AG10803 (cell line): Measurements from ENCODE around the gene PID1.

ENCODE experiments used
- DNase-seq: peaks from one replicate; pipeline ENCODE4 v3.0.0; 2010; ENCODE audit warnings: low read depth
- H3K4me3 ChIP-seq: 2 replicates; pipeline ENCODE4 v1.5.1; 2011; ENCODE audit warnings: mild to moderate bottlenecking, low read length, control low read depth
- TF ChIP-seq, protein P1 (sequence below): conservative IDR thresholded peaks from 2 replicates; pipeline ENCODE4 v1.5.1; 2011; ENCODE audit warnings: mild to moderate bottlenecking, low read length, control low read depth, inconsistent platforms

Gene PID1

DNA sequence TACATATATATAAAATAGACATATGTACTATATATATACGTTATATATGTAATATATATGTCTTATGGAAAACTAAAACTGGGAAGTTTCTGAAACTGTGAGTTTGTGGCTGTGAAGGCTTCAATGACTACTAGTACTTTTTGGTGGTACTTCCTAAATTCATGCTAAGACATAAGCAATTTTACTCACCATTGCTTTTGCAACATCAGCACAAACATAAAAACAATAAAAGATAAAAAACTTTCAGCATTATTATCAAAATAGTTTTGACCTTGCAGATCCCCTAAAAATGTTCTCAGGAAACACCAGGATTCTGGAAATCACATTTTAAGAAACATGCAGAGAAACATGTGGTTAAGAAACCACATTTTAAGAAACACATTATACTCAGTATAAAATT, 269.9 kb downstream of the PID1 start:
- TF ChIP-seq, protein P1, sequence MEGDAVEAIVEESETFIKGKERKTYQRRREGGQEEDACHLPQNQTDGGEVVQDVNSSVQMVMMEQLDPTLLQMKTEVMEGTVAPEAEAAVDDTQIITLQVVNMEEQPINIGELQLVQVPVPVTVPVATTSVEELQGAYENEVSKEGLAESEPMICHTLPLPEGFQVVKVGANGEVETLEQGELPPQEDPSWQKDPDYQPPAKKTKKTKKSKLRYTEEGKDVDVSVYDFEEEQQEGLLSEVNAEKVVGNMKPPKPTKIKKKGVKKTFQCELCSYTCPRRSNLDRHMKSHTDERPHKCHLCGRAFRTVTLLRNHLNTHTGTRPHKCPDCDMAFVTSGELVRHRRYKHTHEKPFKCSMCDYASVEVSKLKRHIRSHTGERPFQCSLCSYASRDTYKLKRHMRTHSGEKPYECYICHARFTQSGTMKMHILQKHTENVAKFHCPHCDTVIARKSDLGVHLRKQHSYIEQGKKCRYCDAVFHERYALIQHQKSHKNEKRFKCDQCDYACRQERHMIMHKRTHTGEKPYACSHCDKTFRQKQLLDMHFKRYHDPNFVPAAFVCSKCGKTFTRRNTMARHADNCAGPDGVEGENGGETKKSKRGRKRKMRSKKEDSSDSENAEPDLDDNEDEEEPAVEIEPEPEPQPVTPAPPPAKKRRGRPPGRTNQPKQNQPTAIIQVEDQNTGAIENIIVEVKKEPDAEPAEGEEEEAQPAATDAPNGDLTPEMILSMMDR: no peak
- DNase-seq: no peak
- H3K4me3 ChIP-seq: no peak overlapping the region

DNA sequence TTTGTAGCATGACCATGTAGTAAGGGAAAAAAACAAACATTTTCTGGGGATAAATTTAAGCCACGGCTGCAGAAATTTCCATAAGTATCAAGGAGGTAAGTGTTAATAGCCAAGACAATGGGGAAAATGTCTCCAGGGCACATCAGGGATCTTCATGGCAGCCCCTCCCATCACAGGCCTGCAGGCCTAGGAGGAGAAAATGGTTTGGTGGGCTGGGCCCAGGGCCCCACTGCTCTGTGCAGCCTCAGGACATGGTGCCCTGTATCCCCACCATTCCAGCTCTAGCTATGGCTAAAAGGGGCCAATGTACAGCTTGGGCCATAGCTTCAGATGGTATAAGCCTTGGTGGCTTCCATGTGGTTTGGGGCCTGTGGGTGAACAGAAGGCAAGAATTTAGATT, 271.8 kb downstream of the PID1 start:
- DNase-seq: no peak
- TF ChIP-seq, protein P1: no peak
- no peak overlapping the region for H3K4me3 ChIP-seq

DNA sequence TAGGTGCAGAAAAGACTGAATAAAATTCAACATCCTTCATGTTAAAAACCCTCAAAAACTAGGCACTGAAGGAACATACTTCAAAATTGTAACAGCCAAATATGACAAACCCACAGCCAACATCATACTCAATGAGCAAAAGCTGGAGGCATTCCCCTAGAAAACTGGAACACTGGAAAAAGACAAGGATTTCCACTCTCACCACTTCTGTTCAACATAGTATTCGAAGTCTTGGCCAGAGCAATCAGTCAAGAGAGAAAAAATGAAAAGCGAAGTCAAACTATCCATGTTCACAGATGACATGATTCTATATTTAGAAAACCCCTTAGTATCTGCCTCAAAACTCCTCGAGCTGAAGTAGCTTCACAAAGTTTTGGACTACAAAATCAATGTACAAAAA, 282.3 kb downstream of the PID1 start:
- H3K4me3 ChIP-seq: no peak overlapping the region
- DNase-seq: no peak
- TF ChIP-seq, protein P1: no peak

DNA sequence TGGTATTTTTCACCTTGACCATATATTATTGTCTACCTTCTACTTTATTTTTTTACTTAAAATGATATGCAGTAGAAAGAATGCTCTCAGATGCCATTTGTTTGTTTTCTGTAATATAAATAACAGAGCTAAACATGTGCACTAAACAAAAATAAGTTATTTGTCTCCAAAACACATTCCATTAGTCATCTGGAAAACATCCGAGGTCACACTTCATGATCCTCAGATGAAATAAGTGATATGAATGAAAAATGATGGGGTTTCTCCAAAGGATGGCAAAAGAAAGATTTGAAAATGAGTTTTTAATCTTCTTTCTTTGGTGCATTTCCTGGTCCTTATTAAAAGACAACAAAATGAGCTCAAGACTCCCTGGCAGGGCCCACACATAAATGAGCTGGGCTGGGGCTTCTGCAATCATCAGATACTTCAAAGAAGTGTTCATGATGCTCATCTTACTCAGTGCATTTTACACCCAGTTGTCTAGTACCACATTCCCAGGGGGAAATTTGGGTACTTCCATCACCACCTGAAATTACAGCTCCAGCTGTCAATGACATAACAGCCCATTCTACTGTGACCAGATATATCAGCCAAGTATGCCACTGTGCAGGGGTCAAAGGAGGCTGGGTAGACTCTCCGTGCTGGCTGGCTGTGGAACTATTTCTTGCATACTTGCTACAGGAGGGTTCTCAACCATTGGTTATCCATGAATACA, 283.5 kb downstream of the PID1 start:
- TF ChIP-seq, protein P1: no peak
- DNase-seq: peak; percentile 15
- H3K4me3 ChIP-seq: no peak overlapping the region

DNA sequence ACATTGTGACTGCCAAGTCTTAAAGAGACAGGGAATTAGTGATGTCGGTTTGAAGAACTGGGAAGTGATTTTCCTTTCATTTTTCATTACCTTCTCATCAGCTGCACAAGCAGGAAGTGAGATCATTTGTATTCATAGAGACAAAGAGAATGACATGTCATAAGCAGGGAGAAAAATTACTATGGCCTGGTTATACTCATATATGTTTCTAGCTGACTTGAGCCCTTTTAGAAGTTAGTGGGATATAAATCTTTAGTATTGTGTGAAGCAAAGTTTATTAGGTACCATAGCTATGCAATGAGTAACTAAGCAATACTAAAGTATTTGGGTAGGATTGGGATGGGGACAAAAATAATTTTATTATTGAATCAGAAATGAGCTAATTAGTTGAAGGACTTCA, 284.1 kb downstream of the PID1 start:
- TF ChIP-seq, protein P1: no peak
- no peak overlapping the region for H3K4me3 ChIP-seq
- DNase-seq: peak; percentile 6

DNA sequence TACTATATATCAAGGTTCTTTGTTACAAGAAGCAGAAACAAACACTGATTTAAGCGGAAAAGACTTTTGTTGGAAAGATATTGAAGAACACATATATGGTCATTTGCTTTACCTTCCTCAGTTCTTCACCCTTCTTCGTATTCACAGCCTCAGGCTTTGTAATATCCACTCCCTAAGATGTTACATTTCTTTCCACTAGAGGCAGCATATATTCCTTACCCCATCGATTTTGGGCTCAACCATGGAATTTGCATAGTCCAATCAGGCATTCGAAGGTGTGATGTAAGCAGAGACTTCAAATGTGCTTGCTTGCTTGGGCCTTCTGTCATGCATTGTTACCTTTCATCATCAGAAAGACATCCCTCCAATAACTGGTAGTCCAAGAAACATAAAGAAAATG, 287.4 kb downstream of the PID1 start:
- H3K4me3 ChIP-seq: no peak overlapping the region
- TF ChIP-seq, protein P1: no peak
- no peak for DNase-seq

DNA sequence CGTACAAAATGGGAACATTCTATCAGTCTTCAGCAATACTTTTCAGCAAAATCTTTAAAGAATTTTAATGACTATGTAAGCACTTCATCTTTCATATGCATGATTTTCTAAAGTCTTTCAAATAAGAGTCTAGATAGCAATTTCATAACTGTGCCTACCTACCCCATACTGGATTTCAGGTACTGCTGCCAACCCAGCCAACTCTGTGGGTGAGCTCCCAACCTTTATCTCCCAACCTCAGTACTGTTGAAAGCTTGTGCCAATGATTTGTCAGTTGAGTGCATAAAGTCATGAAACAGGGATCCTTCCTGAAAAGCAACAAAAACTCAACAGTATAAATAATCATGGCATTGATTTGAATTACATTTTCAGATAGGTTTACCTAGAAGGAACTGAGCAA, 296.9 kb downstream of the PID1 start:
- no peak overlapping the region for H3K4me3 ChIP-seq
- TF ChIP-seq, protein P1: no peak
- no peak for DNase-seq
